PC-9 (cell line): Measurements from ENCODE around the gene WFIKKN2. TPM values are rescaled to one million over a fixed set of nuclear protein-coding genes. Genes with fewer than 3 reads are reported as not detected.
A peak's percentile ranks its signal among the peaks of the same experiment; 100 is the strongest.

ENCODE experiments used
- BruUV-seq: library from RNA; stranded (reverse); fragments of 400-500 nt; replicated peaks from 2 replicates; lab custom pipeline; 2021; lab: Mats Ljungman, UMichigan
- CTCF ChIA-PET: fragments of 300-600 bp; sonication (Branson Sonifier 250); formaldehyde crosslinking; loops from one replicate; lab custom pipeline; 2022; ENCODE audit warnings: antibody characterized with exemption; lab: Charles Lee
- POLR2A ChIA-PET: fragments of 300-600 bp; sonication (Branson Sonifier 250); formaldehyde crosslinking; loops from one replicate; lab custom pipeline; 2022; ENCODE audit warnings: antibody characterized with exemption; ENCODE audit not compliant: unreplicated experiment; lab: Charles Lee
- DNase-seq, 2 experiments: peaks; one replicate each; pipeline versions ENCODE4 v3.0.0 to v3.0.0-alpha.2; 2015 to 2022; ENCODE audit warnings: mixed read lengths in 1 of 2
- H2AFZ ChIP-seq: fragments of 200-600 bp; sonication (generic); 2 replicates; pipeline ENCODE4 v1.8.1; 2017; ENCODE audit warnings: antibody characterized with exemption
- H3F3A ChIP-seq: fragments of 200-600 bp; sonication (generic); 2 replicates; pipeline ENCODE4 v1.8.1; 2017; ENCODE audit warnings: antibody characterized with exemption, mild to moderate bottlenecking, low read depth; ENCODE audit not compliant: insufficient read depth
- H3K27ac ChIP-seq: fragments of 200-600 bp; sonication (generic); 2 replicates; pipeline ENCODE4 v1.6.1; 2016; ENCODE audit warnings: mixed run types
- H3K27me3 ChIP-seq: fragments of 200-600 bp; sonication (generic); 2 replicates; pipeline ENCODE4 v1.6.1; 2016; ENCODE audit warnings: low read depth, mixed run types; ENCODE audit not compliant: insufficient read depth
- H3K36me3 ChIP-seq: fragments of 200-600 bp; sonication (generic); 2 replicates; pipeline ENCODE4 v1.6.1; 2016; ENCODE audit warnings: low read depth, mixed run types
- H3K4me1 ChIP-seq: fragments of 200-600 bp; sonication (generic); replicated peaks from 2 replicates; pipeline ENCODE4 v1.6.1; 2016; ENCODE audit warnings: mixed run types; ENCODE audit not compliant: insufficient read depth
- H3K4me2 ChIP-seq: fragments of 200-600 bp; sonication (generic); 2 replicates; pipeline ENCODE4 v1.6.1; 2017; ENCODE audit warnings: mixed run types
- H3K4me3 ChIP-seq: fragments of 200-600 bp; sonication (generic); 2 replicates; pipeline ENCODE4 v1.6.1; 2016; ENCODE audit warnings: mixed run types
- H3K79me2 ChIP-seq: fragments of 200-600 bp; sonication (generic); 2 replicates; pipeline ENCODE4 v1.6.1; 2017; ENCODE audit warnings: low read depth, mixed run types
- H3K9me2 ChIP-seq: fragments of 200-600 bp; sonication (generic); 2 replicates; pipeline ENCODE4 v1.8.1; 2017; ENCODE audit warnings: mild to moderate bottlenecking; ENCODE audit not compliant: insufficient read depth
- H3K9me3 ChIP-seq: fragments of 200-600 bp; sonication (generic); 2 replicates; pipeline ENCODE4 v1.8.1; 2016; ENCODE audit warnings: low read depth; ENCODE audit not compliant: insufficient read depth
- H4K20me1 ChIP-seq: fragments of 200-600 bp; sonication (generic); 2 replicates; pipeline ENCODE4 v1.8.1; 2017; ENCODE audit not compliant: insufficient read depth
- EZH2 ChIP-seq: fragments of 200-600 bp; sonication (generic); IDR thresholded peaks from 2 replicates; pipeline ENCODE4 v1.8.0; 2017; ENCODE audit warnings: antibody characterized with exemption, low read depth
- intact Hi-C: fragments of 100-400 bp; cut with micrococcal nuclease; formaldehyde crosslinking; loops from one replicate; pipeline ENCODE4 v1.10.0; 2022; ENCODE audit not compliant: unreplicated experiment
- total RNA-seq: library from RNA; stranded (reverse); gene quantifications from 2 replicates; pipeline ENCODE4 v1.2.3, GENCODE V29; 2021
- TF ChIP-seq, protein P1 (sequence below): fragments of 200-600 bp; sonication (generic); conservative IDR thresholded peaks from 2 replicates; pipeline ENCODE4 v1.6.1; 2017; ENCODE audit warnings: mixed run types, antibody characterized with exemption, mild to moderate bottlenecking, moderate library complexity

Gene WFIKKN2
- total RNA-seq, 1 experiment from 2014 or later = not detected

GRCh38 chr17:50861334-50861676, 25.9 kb downstream of the WFIKKN2 start:
- H3K27me3 ChIP-seq = no peaks in the 10 kb centered on the region
- CTCF ChIA-PET = interaction anchor here (1.3 kb wide), 1 partner anchor 8 kb away, joined by 3 read pairs; no protein-coding TSS in a partner anchor
- no peak for TF ChIP-seq EZH2
- TF ChIP-seq, protein P1, sequence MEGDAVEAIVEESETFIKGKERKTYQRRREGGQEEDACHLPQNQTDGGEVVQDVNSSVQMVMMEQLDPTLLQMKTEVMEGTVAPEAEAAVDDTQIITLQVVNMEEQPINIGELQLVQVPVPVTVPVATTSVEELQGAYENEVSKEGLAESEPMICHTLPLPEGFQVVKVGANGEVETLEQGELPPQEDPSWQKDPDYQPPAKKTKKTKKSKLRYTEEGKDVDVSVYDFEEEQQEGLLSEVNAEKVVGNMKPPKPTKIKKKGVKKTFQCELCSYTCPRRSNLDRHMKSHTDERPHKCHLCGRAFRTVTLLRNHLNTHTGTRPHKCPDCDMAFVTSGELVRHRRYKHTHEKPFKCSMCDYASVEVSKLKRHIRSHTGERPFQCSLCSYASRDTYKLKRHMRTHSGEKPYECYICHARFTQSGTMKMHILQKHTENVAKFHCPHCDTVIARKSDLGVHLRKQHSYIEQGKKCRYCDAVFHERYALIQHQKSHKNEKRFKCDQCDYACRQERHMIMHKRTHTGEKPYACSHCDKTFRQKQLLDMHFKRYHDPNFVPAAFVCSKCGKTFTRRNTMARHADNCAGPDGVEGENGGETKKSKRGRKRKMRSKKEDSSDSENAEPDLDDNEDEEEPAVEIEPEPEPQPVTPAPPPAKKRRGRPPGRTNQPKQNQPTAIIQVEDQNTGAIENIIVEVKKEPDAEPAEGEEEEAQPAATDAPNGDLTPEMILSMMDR = no peak
- H3K4me1 ChIP-seq = peaks cover 32% of the 10 kb centered on the region
- no peak overlapping the region for H2AFZ ChIP-seq
- no peaks in the 10 kb centered on the region for H3K9me3 ChIP-seq
- BruUV-seq = no TSS peak
- peaks cover 56% of the 10 kb centered on the region for H3F3A ChIP-seq
- no peak overlapping the region for H3K4me3 ChIP-seq
- peaks cover 52% of the 10 kb centered on the region for H3K79me2 ChIP-seq
- H3K4me2 ChIP-seq = no peak overlapping the region
- H3K27ac ChIP-seq = 0 out of 2 replicates have a peak overlapping the region, but pooled peaks have one; percentile 7
- no peak for DNase-seq
- no peaks in the 10 kb centered on the region for H3K9me2 ChIP-seq
- intact Hi-C loops = no loop called here
- POLR2A ChIA-PET = no interaction called here
- H3K36me3 ChIP-seq = peaks cover 34% of the 10 kb centered on the region
- peaks cover 45% of the 10 kb centered on the region for H4K20me1 ChIP-seq

- Histone ChIP-seq H3K27ac (no peak overlapping the region), H3K79me2 (peaks cover 52% of the 10 kb centered on the region), H3K36me3 (peaks cover 34% of the 10 kb centered on the region), H3K9me3 (no peaks in the 10 kb centered on the region), H3K4me3 (no peak overlapping the region), H3F3A (peaks cover 61% of the 10 kb centered on the region), H3K27me3 (no peaks in the 10 kb centered on the region), H3K9me2 (no peaks in the 10 kb centered on the region), H3K4me2 (peak overlapping the region; percentile 93; the same call in 1 of the 2 replicates), H2AFZ (no peak overlapping the region), H4K20me1 (peaks cover 45% of the 10 kb centered on the region), H3K4me1 (peaks cover 32% of the 10 kb centered on the region)
- ChIA-PET CTCF (interaction anchor here (1.3 kb wide), 1 partner anchor 9 kb away, joined by 3 read pairs; no protein-coding TSS in a partner anchor), POLR2A (no interaction called here)
- TF ChIP-seq, protein P1 = no peak
- no peak for TF ChIP-seq EZH2
- no TSS peak for BruUV-seq
- intact Hi-C loops = no loop called here
- no peak for DNase-seq
Measured at GRCh38 chr17:50861822-50862528, 26.6 kb downstream of the WFIKKN2 start.

- ChIA-PET CTCF (interaction anchor here (0.5 to 1.0 kb wide), 2 partner anchors 11 to 20 kb away, joined by 3 read pairs; no protein-coding TSS in a partner anchor), POLR2A (interaction anchor here (0.7 kb wide), 1 partner anchor 1100 kb away, joined by 6 read pairs; no protein-coding TSS in a partner anchor)
- peaks cover 71% of the 10 kb centered on the region for H3F3A ChIP-seq
- no peaks in the 10 kb centered on the region for H3K9me3 ChIP-seq
- peak overlapping the region; percentile 78; the same call in 1 of the 2 replicates for H3K4me3 ChIP-seq
- H3K4me1 ChIP-seq = peaks cover 35% of the 10 kb centered on the region
- H4K20me1 ChIP-seq = peaks cover 45% of the 10 kb centered on the region
- peak overlapping the region; percentile 93 for H3K4me2 ChIP-seq
- TF ChIP-seq, protein P1 = peak; percentile 72
- no peak for TF ChIP-seq EZH2
- no TSS peak for BruUV-seq
- H3K36me3 ChIP-seq = peaks cover 34% of the 10 kb centered on the region
- DNase-seq = no peak
- intact Hi-C loops = no loop called here
- H3K27me3 ChIP-seq = no peaks in the 10 kb centered on the region
- H2AFZ ChIP-seq = no peak overlapping the region
- H3K9me2 ChIP-seq = no peaks in the 10 kb centered on the region
- peaks cover 55% of the 10 kb centered on the region for H3K79me2 ChIP-seq
- H3K27ac ChIP-seq = no peak overlapping the region
Measured at GRCh38 chr17:50863221-50863843, 27.9 kb downstream of the WFIKKN2 start.
